ENCODE measurements around the gene RAD18.

- no peak for TF ChIP-seq POLR2AphosphoS5 (IDR thresholded peaks at IDR 0.05; ENCODE audit: low read depth, low read length)
- no peak for TF ChIP-seq REST (IDR thresholded peaks at IDR 0.05; ENCODE audit: insufficient read depth in 1 of 2, low read depth in 2 of 2, low read length in 2 of 2)
These were observed 91.0 kb downstream of the RAD18 start for GRCh38 chr3:8872261-8872660.
